ENCODE measurements around the gene RAC3. TPM values are rescaled to one million over a fixed set of nuclear protein-coding genes. Genes with fewer than 3 reads are reported as not detected.

The RAC3 gene
- total and polyA plus RNA-seq, 2 of the 8 experiments (the other 6 are each of a cell fraction or from before 2014, with no cell fraction given) = 177 to 299 TPM

DNA sequence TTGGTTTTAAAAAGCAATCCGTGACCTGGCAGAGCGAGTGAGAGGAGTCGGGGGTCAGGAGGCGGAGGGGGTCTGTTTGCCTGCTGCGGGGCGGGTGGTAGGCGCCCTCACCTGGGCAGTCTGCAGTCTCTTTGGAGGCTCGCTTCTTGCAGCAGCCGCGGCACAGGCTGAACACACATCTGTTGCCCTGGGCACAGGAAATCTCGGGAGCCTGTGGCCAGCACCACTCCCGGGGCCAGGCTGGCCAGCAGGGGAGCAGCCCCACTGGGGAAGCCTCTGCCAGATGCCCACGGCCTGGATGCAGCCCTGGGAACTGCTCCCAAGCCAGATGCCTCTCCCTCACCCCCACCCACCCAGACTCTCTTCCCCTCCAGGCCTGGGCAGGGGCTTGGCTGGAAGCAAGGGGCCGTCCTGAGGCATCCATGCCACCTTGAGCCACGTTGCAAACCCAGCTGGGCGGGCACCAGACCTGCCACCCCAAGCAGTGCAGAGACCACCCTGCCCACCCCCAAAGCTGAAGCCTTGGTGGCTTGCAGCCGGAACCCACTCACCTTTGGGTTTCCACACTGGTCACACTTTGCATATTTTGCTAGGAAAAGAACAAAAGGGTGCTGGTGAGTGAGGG is 26.9 kb downstream of the RAC3 start (continued):
- TF ChIP-seq, protein P1, sequence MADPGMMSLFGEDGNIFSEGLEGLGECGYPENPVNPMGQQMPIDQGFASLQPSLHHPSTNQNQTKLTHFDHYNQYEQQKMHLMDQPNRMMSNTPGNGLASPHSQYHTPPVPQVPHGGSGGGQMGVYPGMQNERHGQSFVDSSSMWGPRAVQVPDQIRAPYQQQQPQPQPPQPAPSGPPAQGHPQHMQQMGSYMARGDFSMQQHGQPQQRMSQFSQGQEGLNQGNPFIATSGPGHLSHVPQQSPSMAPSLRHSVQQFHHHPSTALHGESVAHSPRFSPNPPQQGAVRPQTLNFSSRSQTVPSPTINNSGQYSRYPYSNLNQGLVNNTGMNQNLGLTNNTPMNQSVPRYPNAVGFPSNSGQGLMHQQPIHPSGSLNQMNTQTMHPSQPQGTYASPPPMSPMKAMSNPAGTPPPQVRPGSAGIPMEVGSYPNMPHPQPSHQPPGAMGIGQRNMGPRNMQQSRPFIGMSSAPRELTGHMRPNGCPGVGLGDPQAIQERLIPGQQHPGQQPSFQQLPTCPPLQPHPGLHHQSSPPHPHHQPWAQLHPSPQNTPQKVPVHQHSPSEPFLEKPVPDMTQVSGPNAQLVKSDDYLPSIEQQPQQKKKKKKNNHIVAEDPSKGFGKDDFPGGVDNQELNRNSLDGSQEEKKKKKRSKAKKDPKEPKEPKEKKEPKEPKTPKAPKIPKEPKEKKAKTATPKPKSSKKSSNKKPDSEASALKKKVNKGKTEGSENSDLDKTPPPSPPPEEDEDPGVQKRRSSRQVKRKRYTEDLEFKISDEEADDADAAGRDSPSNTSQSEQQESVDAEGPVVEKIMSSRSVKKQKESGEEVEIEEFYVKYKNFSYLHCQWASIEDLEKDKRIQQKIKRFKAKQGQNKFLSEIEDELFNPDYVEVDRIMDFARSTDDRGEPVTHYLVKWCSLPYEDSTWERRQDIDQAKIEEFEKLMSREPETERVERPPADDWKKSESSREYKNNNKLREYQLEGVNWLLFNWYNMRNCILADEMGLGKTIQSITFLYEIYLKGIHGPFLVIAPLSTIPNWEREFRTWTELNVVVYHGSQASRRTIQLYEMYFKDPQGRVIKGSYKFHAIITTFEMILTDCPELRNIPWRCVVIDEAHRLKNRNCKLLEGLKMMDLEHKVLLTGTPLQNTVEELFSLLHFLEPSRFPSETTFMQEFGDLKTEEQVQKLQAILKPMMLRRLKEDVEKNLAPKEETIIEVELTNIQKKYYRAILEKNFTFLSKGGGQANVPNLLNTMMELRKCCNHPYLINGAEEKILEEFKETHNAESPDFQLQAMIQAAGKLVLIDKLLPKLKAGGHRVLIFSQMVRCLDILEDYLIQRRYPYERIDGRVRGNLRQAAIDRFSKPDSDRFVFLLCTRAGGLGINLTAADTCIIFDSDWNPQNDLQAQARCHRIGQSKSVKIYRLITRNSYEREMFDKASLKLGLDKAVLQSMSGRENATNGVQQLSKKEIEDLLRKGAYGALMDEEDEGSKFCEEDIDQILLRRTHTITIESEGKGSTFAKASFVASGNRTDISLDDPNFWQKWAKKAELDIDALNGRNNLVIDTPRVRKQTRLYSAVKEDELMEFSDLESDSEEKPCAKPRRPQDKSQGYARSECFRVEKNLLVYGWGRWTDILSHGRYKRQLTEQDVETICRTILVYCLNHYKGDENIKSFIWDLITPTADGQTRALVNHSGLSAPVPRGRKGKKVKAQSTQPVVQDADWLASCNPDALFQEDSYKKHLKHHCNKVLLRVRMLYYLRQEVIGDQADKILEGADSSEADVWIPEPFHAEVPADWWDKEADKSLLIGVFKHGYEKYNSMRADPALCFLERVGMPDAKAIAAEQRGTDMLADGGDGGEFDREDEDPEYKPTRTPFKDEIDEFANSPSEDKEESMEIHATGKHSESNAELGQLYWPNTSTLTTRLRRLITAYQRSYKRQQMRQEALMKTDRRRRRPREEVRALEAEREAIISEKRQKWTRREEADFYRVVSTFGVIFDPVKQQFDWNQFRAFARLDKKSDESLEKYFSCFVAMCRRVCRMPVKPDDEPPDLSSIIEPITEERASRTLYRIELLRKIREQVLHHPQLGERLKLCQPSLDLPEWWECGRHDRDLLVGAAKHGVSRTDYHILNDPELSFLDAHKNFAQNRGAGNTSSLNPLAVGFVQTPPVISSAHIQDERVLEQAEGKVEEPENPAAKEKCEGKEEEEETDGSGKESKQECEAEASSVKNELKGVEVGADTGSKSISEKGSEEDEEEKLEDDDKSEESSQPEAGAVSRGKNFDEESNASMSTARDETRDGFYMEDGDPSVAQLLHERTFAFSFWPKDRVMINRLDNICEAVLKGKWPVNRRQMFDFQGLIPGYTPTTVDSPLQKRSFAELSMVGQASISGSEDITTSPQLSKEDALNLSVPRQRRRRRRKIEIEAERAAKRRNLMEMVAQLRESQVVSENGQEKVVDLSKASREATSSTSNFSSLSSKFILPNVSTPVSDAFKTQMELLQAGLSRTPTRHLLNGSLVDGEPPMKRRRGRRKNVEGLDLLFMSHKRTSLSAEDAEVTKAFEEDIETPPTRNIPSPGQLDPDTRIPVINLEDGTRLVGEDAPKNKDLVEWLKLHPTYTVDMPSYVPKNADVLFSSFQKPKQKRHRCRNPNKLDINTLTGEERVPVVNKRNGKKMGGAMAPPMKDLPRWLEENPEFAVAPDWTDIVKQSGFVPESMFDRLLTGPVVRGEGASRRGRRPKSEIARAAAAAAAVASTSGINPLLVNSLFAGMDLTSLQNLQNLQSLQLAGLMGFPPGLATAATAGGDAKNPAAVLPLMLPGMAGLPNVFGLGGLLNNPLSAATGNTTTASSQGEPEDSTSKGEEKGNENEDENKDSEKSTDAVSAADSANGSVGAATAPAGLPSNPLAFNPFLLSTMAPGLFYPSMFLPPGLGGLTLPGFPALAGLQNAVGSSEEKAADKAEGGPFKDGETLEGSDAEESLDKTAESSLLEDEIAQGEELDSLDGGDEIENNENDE (IDR thresholded peaks at IDR 0.05; ENCODE audit: insufficient replicate concordance, low read length) = no peak
- TF ChIP-seq KDM5A (IDR thresholded peaks at IDR 0.05; ENCODE audit: low read length) (no peak), MAFK (IDR thresholded peaks at IDR 0.05; ENCODE audit: low read depth, low read length) (no peak), SIRT6 (IDR thresholded peaks at IDR 0.05; ENCODE audit: low read length) (no peak), TAF1 (IDR thresholded peaks at IDR 0.05; ENCODE audit: low read depth, low read length) (no peak), TAF7 (optimal IDR thresholded peaks at IDR 0.05; ENCODE audit: borderline replicate concordance, low read depth, low read length) (no peak), KDM1A (IDR thresholded peaks at IDR 0.05; ENCODE audit: borderline replicate concordance, low read length) (no peak)
- TF ChIP-seq, protein P2, sequence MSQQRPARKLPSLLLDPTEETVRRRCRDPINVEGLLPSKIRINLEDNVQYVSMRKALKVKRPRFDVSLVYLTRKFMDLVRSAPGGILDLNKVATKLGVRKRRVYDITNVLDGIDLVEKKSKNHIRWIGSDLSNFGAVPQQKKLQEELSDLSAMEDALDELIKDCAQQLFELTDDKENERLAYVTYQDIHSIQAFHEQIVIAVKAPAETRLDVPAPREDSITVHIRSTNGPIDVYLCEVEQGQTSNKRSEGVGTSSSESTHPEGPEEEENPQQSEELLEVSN (IDR thresholded peaks at IDR 0.05) = no peak

Measured in H1 (cell line).